Keratinocyte (primary cell): ENCODE measurements around the gene EPHA6. TPM values are rescaled to one million over a fixed set of nuclear protein-coding genes. Genes with fewer than 3 reads are reported as not detected.

Experiments
- DNase-seq: peaks from one replicate; pipeline ENCODE4 v3.0.0-alpha.2; 2011; ENCODE audit warnings: low read depth, missing footprints, low spot score
- FAIRE-seq: peaks from 2 replicates; lab custom pipeline; 2011; peaks lifted over from hg19 to GRCh38; lab: Jason Lieb, UNC
- H2AFZ ChIP-seq: 2 replicates; pipeline ENCODE4 v1.6.0; 2012; ENCODE audit warnings: low read length, control low read depth, inconsistent platforms; ENCODE audit not compliant: control insufficient read depth
- H3K27ac ChIP-seq: 2 replicates; pipeline ENCODE4 v1.5.1; 2011; ENCODE audit warnings: low read length; ENCODE audit not compliant: control insufficient read depth, insufficient read depth
- H3K27me3 ChIP-seq: 3 replicates; pipeline ENCODE4 v1.6.0; 2011; ENCODE audit warnings: low read length; ENCODE audit not compliant: control insufficient read depth, insufficient read depth; ENCODE audit errors: extremely low read depth
- H3K36me3 ChIP-seq, 2 experiments: 2 replicates in 1 of 2; 3 replicates in 1 of 2; pipeline ENCODE4 v1.5.1; 2011; ENCODE audit warnings: low read length in 2 of 2, mild to moderate bottlenecking in 1 of 2; ENCODE audit not compliant: control insufficient read depth in 2 of 2, insufficient read depth in 2 of 2; ENCODE audit errors: extremely low read depth in 1 of 2
- H3K4me1 ChIP-seq: 3 replicates; pipeline ENCODE4 v1.5.1; 2011; ENCODE audit warnings: low read length; ENCODE audit not compliant: control insufficient read depth, insufficient read depth; ENCODE audit errors: extremely low read depth
- H3K4me2 ChIP-seq: 3 replicates; pipeline ENCODE4 v1.6.0; 2011; ENCODE audit warnings: low read depth, low read length; ENCODE audit not compliant: control insufficient read depth, insufficient read depth; ENCODE audit errors: extremely low read depth
- H3K4me3 ChIP-seq, 3 experiments: fragments of 200-600 bp in 1 of 3; sonication (generic) in 1 of 3; 2 replicates in 2 of 3; 3 replicates in 1 of 3; pipeline ENCODE4 v1.5.1; 2011 to 2016; ENCODE audit warnings: low read length in 3 of 3, mild to moderate bottlenecking in 3 of 3, control low read depth in 2 of 3, inconsistent platforms in 1 of 3, low read depth in 1 of 3, mixed read lengths in 1 of 3, mixed run types in 1 of 3, moderate library complexity in 1 of 3; ENCODE audit not compliant: control insufficient read depth in 2 of 3, insufficient read depth in 2 of 3; ENCODE audit errors: extremely low read depth in 1 of 3
- H3K79me2 ChIP-seq: 2 replicates; pipeline ENCODE4 v1.6.0; 2012; ENCODE audit warnings: low read length; ENCODE audit not compliant: control insufficient read depth, insufficient read depth
- H3K9ac ChIP-seq: 3 replicates; pipeline ENCODE4 v1.6.0; 2011; ENCODE audit warnings: low read length; ENCODE audit not compliant: control insufficient read depth, insufficient read depth; ENCODE audit errors: extremely low read depth
- H3K9me1 ChIP-seq: 3 replicates; pipeline ENCODE4 v1.6.0; 2011; ENCODE audit warnings: low read length; ENCODE audit not compliant: control insufficient read depth, insufficient read depth; ENCODE audit errors: extremely low read depth
- H3K9me3 ChIP-seq: 2 replicates; pipeline ENCODE4 v1.5.1; 2012; ENCODE audit warnings: low read depth, low read length; ENCODE audit not compliant: control insufficient read depth
- H4K20me1 ChIP-seq: 3 replicates; pipeline ENCODE4 v1.6.0; 2011; ENCODE audit warnings: low read length; ENCODE audit not compliant: control insufficient read depth, insufficient read depth; ENCODE audit errors: extremely low read depth
- EZH2 ChIP-seq: IDR thresholded peaks from one replicate; pipeline ENCODE4 v1.6.1; 2012; ENCODE audit warnings: inconsistent platforms, mild to moderate bottlenecking, low read length, moderate library complexity
- dilution Hi-C: fragments of 300-500 bp; cut with MboI; formaldehyde crosslinking; loops from one replicate; pipeline ENCODE4 v1.7.0; 2020; ENCODE audit warnings: low sequenced_read_pairs; ENCODE audit not compliant: extremely low pct_ligation_motif_present
- polyA plus RNA-seq, 5 experiments: library from polyadenylated mRNA; depleted of rRNA in 3 of 5; stranded (reverse) in 3 of 5; stranded (forward) in 1 of 5; unstranded in 1 of 5; fragments of >200 nt; gene quantifications; 1 replicate in 1 of 5; 2 replicates in 3 of 5; 3 replicates in 1 of 5; pipeline versions ENCODE4 v1.2.1 to v1.2.3, GENCODE V29; 2011 to 2012; ENCODE audit warnings: missing spikeins in 2 of 5, low read depth in 1 of 5, low replicate concordance in 1 of 5
- TF ChIP-seq, protein P1 (sequence below), 3 experiments: IDR thresholded peaks in 1 of 3; conservative IDR thresholded peaks in 1 of 3; optimal IDR thresholded peaks in 1 of 3; 2 replicates in 2 of 3; 3 replicates in 1 of 3; pipeline versions ENCODE3 to v1.5.1; 2011; ENCODE audit warnings: low read length in 3 of 3, mild to moderate bottlenecking in 3 of 3, moderate library complexity in 2 of 3, control low read depth in 1 of 3, inconsistent platforms in 1 of 3; ENCODE audit not compliant: insufficient read depth in 2 of 3; ENCODE audit errors: extremely low read depth in 1 of 3

The EPHA6 gene
- polyA plus RNA-seq, 1 donor (not counting 4 experiments of a cell fraction or from before 2014, with no cell fraction given), result not detected

DNA sequence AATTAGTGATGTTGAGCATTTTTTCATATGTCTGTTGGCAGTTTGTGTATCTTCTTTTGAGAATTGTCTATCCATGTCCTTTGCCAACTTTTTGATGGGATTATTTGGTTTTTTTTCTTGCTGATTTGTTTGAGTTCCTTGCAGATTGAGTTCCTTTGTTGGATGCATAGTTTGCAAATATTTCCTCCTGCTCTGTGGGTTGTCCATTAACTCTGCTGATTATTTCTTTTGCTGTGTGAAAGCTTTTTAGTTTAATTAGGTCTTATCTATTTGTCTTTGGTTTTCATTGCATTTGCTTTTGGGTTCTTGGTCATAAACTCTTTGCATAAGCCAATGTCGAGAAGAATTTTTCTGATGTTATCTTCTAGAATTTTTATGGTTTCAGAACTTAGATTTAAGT lies 414.6 kb downstream of the EPHA6 start:
- dilution Hi-C loops, result no loop called here

DNA sequence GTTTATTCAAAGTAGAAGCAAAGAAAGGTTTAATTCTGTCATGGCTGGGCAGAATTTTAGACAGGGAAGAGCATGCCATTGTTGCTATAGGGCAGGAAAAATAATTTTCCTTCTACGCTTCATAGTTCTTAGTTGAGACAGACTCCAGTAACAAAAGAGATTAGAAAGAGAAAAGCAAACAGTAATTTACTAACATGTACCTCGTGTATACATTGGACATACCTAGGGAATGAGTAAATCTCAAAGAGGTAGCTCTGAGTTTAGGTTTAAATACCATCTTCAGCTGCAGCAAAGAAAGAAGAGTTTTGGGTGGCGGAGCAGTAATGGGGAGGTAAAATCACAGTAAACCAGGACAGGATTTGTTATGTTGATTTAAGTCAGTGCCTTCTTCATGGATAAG lies 416.1 kb downstream of the EPHA6 start:
- Histone ChIP-seq H3K4me3 (no peak overlapping the region), H3K9me1 (no peaks in the 10 kb centered on the region), H3K79me2 (no peaks in the 10 kb centered on the region), H3K9ac (no peak overlapping the region), H3K4me1 (no peaks in the 10 kb centered on the region), H3K27me3 (no peaks in the 10 kb centered on the region), H2AFZ (no peak overlapping the region), H3K27ac (no peak overlapping the region), H3K9me3 (no peaks in the 10 kb centered on the region), H4K20me1 (no peaks in the 10 kb centered on the region), H3K4me2 (no peak overlapping the region), H3K36me3 (no peaks in the 10 kb centered on the region)
- DNase-seq, result no peak
- TF ChIP-seq EZH2, result no peak
- TF ChIP-seq, protein P1, sequence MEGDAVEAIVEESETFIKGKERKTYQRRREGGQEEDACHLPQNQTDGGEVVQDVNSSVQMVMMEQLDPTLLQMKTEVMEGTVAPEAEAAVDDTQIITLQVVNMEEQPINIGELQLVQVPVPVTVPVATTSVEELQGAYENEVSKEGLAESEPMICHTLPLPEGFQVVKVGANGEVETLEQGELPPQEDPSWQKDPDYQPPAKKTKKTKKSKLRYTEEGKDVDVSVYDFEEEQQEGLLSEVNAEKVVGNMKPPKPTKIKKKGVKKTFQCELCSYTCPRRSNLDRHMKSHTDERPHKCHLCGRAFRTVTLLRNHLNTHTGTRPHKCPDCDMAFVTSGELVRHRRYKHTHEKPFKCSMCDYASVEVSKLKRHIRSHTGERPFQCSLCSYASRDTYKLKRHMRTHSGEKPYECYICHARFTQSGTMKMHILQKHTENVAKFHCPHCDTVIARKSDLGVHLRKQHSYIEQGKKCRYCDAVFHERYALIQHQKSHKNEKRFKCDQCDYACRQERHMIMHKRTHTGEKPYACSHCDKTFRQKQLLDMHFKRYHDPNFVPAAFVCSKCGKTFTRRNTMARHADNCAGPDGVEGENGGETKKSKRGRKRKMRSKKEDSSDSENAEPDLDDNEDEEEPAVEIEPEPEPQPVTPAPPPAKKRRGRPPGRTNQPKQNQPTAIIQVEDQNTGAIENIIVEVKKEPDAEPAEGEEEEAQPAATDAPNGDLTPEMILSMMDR (optimal IDR thresholded peaks at IDR 0.05 in 1 of 3, IDR thresholded peaks at IDR 0.05 in 1 of 3, conservative IDR thresholded peaks at IDR 0.05 in 1 of 3; ENCODE audit: extremely low read depth in 1 of 3, insufficient read depth in 2 of 3, low read length in 3 of 3), result no peak
- FAIRE-seq, result no peak
- dilution Hi-C loops, result no loop called here

More for the DNA sequence above, 414.6 kb downstream of the EPHA6 start:
- FAIRE-seq (no peak), DNase-seq (no peak)
- Histone ChIP-seq H3K4me3 (no peak overlapping the region), H3K4me1 (no peaks in the 10 kb centered on the region), H2AFZ (no peak overlapping the region), H3K27me3 (no peaks in the 10 kb centered on the region), H3K4me2 (no peak overlapping the region), H3K27ac (no peak overlapping the region), H3K79me2 (no peaks in the 10 kb centered on the region), H3K9ac (no peak overlapping the region), H3K9me3 (no peaks in the 10 kb centered on the region), H3K9me1 (no peaks in the 10 kb centered on the region), H3K36me3 (no peaks in the 10 kb centered on the region), H4K20me1 (no peaks in the 10 kb centered on the region)
- no peak for TF ChIP-seq EZH2
- TF ChIP-seq, protein P1 (optimal IDR thresholded peaks at IDR 0.05 in 1 of 3, IDR thresholded peaks at IDR 0.05 in 1 of 3, conservative IDR thresholded peaks at IDR 0.05 in 1 of 3; ENCODE audit: extremely low read depth in 1 of 3, insufficient read depth in 2 of 3, low read length in 3 of 3), result no peak
